GM21367 (cell line): ENCODE data around the gene RNU7-1.
A peak's percentile ranks its signal among the peaks of the same experiment; 100 is the strongest.
"Not testable (repeated sequence)": the region's sequence is repeated elsewhere in the genome, so short reads cannot be mapped to it uniquely, and the experiment has no call there.

Experiments
- ATAC-seq: cut with Tn5 transposase; IDR thresholded peaks from one replicate; pipeline ENCODE4 v1.9.1; 2021; ENCODE audit not compliant: unreplicated experiment

The RNU7-1 gene

DNA sequence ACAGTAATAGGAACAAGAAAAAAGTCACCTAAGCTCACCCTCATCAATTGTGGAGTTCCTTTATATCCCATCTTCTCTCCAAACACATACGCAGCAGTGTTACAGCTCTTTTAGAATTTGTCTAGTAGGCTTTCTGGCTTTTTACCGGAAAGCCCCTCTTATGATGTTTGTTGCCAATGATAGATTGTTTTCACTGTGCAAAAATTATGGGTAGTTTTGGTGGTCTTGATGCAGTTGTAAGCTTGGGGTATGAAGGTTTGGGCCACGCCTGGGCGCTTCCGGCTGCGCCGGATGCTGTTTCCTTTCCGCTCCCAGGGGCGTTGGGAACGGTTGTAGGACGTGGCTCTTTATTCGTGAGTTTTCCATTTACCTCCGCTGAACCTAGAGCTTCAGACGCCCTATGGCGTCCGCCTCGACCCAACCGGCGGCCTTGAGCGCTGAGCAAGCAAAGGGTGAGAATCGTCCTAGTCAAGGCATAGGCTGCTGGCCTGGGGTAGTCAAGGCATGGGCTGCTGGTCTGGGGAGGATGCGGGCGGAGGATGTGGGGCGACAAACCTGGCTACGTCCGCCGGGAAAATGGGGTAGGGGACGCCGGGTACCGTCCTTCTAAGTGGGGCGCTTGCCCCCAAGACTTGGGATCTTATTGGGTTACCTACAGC is at the start of gene RNU7-1, which contains the start of gene C12orf57:
Gene RNU7-1 (plus strand): TSS at position 95 of the 659 bp plus-strand sequence.
Gene C12orf57 (plus strand): TSS at position 301 of the 659 bp plus-strand sequence. CDS start 100 bp downstream, at position 401.
- peak; percentile 21 for ATAC-seq

DNA sequence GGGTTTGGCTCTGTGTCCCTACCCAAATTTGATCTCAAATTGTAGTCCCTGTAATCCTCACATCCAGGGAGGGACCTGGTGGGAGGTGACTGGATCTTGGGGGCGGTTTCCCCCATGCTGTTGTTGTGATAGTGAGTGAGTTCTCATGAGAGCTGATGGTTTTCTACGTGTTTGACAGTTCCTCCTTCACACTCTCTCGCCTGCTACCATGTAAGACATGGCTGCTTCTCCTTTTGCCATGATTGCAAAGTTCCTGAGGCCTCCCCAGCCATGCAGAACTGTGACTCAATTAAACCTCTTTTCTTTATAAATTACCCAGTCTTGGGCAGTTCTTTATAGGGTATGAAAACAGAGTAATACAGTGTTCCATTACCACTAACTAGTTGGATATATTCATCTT is 49.3 kb upstream of the RNU7-1 start:
- no peak for ATAC-seq

DNA sequence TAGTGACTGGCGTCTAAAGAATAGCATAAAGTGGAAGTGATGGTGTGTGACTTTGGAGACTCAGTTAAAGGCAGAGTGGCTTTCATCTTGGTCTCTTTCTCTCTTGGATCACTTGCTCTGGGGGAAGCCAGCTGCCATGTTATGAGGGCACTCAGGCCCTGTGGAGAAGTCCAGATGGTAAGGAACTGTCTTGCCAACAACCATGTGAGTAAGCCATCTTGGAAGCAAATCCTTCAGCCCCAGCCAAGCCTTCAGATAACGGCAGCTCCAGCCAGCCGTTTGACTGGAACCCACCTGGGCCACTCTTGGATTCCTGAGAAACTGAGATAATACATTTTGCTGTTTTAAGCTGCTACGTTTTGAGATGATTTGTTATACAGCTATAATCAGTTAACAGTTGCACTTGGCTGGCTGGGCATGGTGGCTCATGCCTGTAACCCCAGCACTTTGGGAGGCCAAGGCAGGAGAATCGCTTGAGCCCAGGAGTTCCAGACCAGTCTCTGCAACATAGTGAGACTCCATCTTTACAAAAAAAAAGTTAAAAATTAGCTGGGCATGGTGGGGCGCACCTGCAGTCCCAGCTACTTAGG is 46.7 kb upstream of the RNU7-1 start:
- no peak for ATAC-seq

DNA sequence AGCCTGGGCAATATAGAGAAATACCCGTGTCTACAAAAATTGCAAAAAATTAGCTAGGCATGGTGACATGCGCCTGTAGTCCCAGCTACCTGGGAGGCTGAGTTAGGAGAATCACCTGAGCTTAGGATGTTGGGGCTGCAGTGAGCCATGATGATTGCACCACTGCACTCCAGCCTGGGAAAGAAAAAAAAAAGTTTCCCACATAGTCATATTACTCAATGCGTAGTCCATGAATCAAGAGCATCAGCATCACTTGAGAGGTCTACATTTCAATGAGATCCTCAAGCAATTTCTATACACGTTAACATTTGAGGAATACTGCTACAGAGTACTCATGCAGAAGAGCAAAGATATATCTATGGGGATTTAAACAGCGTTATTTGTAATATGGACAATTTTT is 44.2 kb upstream of the RNU7-1 start:
- no peak for ATAC-seq

DNA sequence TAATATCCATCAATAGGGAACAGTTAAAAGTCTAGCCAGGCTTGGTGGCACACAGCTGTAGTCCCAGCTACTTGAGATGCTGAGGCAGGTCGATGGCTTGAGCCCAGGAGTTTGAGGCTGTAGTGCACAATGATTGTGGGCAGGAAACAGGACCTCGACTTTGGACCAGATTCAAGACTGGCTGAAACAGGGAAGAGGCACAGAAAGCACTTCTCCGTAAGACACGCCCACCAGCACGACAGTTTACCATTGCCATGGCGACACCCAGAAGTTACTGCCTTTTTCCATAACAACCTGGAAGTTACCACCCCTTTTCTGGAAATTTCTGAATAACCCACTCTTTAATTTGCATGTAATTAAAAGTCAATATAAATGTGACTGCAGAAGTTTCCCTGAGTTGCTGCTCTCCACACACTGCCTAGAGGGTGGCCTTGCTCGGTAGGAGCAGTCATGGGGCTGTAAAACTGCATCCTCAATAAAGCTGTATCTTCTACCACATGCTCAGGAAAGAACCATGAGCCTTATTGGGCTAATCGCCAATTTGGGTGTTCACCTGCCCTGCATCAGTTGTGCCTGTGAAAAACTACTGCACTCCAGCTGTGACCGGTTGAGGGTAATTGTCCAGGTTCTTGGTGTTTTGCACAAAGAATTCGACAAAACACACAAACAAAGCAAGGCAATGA is 43.6 kb upstream of the RNU7-1 start:
- ATAC-seq = no peak

DNA sequence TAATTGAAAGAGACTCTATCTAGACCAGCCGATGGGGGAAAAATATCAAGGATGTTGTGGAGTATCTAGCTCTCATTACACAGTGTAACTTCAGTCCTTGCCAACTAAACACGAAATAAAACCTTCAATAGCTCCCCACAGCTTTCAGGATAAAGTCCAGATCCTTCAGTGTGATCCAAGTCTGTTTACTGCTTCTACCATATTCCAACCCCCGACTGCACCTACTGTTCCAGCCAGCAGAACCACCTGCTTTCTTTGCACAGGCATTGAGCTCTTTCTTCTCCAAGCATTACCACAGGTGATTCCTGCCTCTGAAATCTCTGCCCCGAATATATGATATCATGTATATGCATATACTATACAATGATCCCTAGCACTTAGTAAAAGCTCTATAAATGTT is 41.2 kb upstream of the RNU7-1 start:
- ATAC-seq = no peak

DNA sequence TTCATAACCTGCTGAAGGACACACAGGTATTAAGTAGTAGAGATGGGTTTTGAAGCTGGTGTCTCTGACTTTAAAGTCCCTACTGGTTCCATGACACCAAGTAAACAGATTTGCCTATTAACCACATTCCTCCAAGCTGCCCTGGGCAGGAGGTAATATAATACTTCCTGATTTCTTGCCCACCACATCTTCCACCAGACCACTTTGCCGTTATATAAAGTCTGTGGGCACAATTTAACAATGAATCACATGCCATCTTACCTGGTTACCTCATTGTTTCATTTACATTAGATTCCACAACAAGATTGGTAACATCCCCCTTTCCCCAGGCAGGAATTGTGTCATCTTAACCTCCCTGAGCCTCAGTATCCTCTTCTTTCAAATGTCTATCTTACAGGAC is 39.9 kb upstream of the RNU7-1 start:
- ATAC-seq = no peak

DNA sequence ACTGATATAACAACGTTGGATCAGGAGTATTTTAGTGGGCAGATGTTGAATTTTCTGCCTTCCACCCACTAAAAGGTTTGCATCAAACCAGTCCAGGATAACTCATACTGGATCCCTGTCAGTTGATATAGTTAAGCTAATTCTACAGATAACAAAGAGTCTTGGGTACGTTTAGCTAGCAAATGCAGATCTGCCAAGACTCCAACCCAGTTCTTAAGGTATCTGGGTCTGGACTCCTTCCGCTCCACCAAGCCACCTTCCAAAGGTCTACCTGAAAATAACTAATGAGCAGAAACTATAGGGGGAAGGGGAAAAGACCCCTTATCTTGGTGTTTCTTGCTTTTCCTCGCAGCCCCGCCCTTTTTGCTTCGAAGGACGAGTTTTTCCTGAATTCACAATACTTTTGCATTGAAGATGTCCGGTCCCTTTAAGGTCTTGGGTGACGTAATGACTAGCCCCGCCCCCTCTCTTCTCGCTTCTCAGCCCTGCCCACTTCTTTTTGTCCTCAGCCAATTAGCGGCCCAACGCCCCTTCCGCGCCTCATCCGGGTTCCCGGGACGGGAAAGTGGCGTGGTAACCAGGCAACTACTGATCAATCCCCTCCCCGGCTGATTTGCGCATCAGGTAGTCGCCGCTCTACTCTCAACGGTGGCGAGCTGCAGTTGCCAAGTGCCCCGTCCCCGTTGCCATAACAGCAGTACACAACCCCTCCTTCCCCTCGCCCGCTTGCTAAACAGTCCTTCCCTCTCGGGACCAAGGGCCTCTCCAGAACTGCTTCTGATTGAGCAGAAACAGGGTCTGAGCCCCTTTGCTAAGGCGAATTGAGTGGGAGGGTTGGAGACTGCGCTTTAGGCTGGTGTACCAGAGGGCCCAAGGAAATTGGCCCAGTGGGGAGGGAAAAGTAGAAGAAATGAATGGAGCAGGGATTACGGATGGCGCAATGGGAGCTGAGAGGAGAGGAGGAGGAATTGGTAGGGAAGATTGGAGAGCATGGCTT is 39.0 kb upstream of the RNU7-1 start, which contains the start of gene LRRC23:
Gene LRRC23 (plus strand): TSS at position 543 of the 997 bp plus-strand sequence. CDS start 812 bp downstream, outside the sequence.
- ATAC-seq = peak; percentile 88

DNA sequence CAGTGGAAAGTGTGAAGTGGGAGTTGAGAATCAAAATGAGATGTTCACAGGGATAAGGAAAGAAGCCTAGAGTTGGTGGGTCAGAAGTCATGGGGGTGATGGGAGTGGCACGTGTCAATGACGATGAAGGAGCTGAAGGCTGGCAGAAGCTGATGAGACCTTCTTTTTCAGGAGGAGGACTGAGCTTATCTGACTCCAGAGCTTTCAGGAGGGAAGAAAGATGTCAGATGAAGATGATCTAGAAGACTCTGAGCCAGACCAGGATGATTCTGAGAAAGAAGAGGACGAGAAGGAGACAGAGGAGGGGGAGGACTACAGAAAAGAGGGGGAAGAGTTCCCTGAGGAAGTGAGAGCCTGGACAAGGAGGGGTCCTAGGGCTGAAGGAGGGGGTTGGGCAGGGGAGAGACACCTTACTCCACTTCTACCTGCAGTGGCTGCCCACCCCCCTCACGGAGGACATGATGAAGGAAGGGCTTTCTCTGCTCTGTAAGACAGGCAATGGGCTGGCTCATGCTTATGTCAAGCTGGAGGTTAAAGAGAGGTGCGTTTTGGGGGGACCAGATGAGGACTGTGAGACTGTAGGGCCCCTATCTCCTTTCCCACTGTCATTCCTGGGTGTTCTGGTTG is 38.1 kb upstream of the RNU7-1 start:
- no peak for ATAC-seq

DNA sequence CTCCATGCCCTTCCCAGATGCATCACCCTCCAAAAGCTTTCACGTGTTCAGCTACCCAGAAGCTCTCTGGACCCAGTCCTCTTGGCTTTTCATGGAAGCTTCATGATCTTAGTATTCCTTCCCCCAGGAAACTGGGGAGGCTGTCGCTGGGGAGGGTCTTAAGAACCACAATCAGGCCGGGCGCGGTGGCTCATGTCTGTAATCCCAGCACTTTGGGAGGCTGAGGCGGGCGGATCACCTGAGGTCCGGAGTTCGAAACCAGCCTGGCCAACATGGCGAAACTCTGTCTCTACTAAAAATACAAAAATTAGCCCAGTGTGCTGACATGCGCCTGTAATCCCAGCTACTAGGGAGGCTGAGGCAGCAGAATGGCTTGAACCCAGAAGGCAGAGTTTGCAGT is 35.5 kb upstream of the RNU7-1 start:
- ATAC-seq = not testable (repeated sequence)

DNA sequence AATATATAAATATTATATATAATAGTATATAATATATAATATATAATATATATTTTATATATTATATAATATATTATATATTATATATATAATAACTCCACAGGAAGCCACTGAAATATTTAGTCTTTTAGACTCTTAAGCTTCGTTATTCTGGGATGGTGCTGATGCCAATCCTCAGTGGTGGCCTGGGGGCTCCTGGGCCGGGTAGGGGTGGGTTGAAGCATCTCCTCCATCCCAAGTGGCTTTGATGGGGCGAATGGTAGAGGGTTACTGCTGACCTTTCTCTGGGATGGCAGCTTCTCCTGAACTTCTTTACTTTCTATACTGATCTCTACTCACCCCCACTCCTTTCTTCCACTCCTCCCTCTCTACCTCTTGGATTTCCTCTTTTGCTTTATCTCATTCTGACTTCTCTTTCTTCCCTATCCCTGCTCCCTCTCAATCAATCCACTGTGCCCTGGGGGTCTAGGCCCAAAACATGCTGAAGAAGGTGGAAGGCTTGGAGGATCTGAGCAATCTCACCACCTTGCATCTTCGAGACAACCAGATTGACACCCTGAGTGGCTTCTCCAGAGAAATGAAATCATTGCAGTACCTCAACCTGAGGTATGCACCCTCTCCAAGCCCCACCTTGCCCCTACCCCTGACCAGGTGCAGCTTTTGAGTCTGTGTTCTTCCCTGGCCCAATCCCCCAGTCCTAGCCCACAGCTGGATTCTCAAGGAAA is 34.0 kb upstream of the RNU7-1 start:
- ATAC-seq = no peak

DNA sequence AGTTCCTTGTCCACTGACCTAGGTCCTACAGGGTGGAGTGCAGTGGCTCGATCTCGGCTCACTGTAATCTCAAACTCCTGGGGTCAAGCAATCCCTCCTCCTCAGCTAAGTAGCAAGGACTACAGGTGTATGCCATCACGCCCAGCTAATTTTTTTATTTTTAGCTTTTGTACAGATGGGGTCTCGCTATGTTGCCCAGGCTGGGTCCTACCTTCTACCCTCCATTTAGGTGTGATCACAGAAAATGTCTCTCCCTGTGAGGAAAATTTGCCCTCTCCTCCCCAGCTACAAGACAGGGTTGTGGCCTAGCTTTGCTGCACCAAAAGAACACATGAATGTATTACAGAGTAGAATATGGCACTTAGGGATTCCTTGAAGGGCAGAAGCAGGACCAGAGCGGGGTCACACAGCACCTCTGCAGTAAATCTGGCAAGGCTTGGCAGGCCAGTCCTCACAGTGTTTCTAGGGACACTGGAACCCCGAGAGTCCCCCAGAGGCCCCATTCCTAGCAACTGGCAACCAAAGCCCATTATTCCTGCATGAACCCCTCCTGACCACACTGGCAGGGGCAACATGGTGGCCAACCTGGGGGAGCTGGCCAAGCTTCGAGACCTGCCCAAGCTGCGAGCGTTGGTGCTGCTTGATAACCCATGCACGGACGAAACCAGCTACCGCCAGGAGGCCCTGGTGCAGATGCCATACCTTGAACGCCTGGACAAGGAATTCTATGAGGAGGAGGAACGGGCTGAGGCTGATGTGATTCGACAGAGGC is 31.3 kb upstream of the RNU7-1 start:
- ATAC-seq = no peak

DNA sequence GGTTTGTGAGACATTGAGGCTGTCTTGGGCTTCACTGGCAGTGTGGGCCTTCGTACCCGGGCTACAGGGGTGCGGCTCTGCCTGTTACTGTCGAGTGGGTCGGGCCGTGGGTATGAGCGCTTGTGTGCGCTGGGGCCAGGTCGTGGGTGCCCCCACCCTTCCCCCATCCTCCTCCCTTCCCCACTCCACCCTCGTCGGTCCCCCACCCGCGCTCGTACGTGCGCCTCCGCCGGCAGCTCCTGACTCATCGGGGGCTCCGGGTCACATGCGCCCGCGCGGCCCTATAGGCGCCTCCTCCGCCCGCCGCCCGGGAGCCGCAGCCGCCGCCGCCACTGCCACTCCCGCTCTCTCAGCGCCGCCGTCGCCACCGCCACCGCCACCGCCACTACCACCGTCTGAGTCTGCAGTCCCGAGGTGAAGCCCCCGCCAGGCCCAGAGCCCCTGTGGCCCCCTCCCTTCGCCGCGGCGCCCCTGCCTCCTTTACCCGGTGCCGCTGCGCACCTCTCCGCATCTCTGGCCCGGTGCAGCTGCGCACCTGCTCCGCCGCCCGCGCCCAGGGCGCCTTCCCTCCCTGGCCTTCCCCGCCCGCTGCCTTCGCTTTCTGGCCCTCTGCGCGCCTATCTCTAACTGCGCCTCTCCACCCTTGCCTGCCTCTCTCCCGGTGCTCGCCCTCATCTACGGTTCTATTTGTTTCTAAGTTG is 29.2 kb upstream of the RNU7-1 start, which contains the start of gene ENO2:
Gene ENO2 (plus strand): TSS at position 335 of the 701 bp plus-strand sequence. CDS start 1,253 bp downstream, outside the sequence.
- ATAC-seq = no peak

DNA sequence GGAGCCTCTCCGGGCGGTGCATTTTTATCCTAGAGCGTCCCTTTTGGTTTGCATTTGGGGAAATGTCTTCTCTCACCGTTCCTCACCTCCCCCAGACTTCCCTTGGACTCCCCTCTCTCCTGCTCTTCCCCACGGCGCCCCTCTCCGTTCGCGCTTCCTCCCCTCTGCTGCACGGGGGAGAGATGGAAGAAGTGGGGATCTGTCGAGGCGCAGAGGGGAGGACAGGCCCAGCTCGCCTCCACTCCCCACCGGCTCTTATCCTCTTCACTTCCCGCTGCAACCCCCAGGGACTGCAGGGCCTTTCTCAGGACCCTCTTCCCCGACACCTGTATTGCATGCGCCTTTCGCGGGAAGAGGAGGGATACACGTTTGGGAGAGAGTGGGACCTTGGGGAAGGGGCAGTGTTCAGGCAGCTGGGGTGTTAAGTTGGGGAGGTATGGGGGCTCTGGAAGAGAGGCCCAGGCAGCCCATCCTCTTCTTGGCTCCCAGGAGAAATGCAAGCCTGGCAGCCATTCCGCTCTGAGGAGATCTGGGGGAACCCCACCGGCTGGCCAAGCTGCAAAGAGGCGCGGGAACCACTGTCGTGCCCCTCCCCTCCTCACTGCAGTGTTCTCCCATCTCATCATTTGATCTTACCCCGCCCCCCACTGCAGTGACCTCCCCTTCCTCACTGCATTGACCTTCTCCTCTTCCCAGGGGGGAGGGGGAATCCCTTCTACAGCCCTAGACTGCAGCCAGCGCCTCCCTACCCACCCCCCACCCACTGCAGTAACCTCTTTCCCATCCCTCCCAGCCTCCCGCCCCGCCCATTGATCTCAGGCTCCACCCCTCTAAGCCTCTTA is 28.4 kb upstream of the RNU7-1 start:
- no peak for ATAC-seq

DNA sequence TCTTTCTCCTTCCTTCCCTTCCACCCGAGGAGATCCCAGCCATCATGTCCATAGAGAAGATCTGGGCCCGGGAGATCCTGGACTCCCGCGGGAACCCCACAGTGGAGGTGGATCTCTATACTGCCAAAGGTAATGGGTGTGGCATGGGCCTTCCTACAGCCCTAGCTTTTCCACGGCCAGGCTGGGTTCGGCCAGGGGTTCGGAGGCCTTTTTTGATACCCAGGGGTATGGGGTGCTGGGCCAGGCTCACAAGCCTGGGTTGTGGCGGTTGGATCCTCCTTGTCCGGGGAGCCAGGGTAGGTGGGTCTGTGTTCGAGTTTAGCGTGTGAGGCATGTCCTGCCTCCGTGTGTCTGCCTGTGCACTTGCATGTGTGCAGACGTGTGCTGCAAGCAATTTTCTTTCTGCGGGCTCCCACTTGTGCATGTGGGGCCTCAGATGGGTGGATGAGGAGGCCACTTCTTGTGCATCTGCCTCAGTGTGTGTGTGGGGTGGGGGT is 27.8 kb upstream of the RNU7-1 start:
- ATAC-seq = no peak

DNA sequence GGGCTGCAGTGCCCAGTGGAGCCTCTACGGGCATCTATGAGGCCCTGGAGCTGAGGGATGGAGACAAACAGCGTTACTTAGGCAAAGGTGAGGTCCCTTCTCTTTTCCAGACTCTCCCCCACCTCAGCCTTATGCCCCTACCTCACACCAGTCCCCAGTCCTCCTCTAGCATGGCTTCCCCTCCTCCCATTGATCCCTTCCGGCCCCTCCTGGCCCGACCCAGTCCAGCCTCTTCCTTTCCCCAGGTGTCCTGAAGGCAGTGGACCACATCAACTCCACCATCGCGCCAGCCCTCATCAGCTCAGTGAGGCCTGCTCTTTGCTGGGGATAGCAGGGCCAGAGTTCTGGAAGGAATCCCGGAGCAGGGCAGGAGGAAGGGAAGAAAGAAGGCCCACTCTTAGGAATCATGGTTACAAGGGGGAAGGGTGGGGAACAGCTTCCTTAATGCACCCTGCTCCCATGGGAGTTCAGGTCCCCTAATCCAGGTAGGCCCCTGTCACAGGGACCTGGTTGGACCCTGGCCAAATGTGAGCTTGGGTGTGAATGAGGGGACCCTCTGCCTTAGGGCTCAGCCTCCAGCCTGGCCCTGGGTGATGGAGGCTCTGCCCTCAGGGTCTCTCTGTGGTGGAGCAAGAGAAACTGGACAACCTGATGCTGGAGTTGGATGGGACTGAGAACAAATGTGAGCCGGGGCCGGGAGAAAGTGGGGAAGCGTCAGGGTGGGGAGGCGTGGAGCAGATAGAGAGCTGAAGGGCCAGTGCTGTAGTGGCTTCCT is 27.0 kb upstream of the RNU7-1 start:
- ATAC-seq = no peak
